Endothelial cell of umbilical vein (primary cell): ENCODE measurements around the gene STK40.

ENCODE experiments used
- EZH2 ChIP-seq: IDR thresholded peaks from 2 replicates; pipeline ENCODE4 v1.6.1; 2012; ENCODE audit warnings: borderline replicate concordance, low read depth, mild to moderate bottlenecking, moderate library complexity, low read length, inconsistent platforms; ENCODE audit not compliant: severe bottlenecking
- FOS ChIP-seq: IDR thresholded peaks from 2 replicates; pipeline ENCODE4 v1.6.1; 2011; ENCODE audit warnings: mild to moderate bottlenecking, low read length, moderate library complexity, borderline replicate concordance; ENCODE audit not compliant: insufficient read depth
- MYC ChIP-seq: IDR thresholded peaks from one replicate; pipeline ENCODE4 v1.6.1; 2011; ENCODE audit warnings: mild to moderate bottlenecking, low read depth, low read length
- POLR2AphosphoS5 ChIP-seq: IDR thresholded peaks from 2 replicates; pipeline ENCODE4 v1.6.1; 2012; ENCODE audit warnings: low read depth, mild to moderate bottlenecking, control low read depth, low read length, moderate library complexity; ENCODE audit not compliant: insufficient read depth
- TF ChIP-seq, protein P1 (sequence below), 2 donors: IDR thresholded peaks; 1 replicate in 1 of 2; 2 replicates in 1 of 2; pipeline ENCODE4 v1.5.1; 2011; ENCODE audit warnings: low read length in 2 of 2, mild to moderate bottlenecking in 2 of 2, moderate library complexity in 2 of 2, control low read depth in 1 of 2, inconsistent platforms in 1 of 2, low read depth in 1 of 2; ENCODE audit not compliant: insufficient read depth in 1 of 2; ENCODE audit errors: extremely low read depth in 1 of 2

DNA sequence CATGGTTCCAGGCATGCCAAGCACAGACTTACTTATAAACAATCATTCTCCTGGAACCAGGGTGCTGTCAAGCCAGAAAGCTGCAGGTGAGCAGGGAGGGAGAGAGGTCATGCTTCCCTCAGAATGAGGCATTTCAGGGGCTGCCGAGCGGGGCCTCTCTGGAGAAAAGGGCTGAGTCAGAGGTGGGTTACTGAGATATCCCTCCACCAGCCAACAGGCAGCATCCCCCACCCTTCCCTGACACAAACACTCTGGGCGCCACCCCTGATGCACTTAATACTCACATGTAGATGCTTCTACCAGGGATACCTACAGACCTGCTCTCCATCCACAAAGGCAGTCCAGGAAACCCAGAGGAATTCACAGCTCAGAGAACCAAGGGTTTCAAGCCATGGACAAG is 13.1 kb downstream of the STK40 start:
- TF ChIP-seq, protein P1, sequence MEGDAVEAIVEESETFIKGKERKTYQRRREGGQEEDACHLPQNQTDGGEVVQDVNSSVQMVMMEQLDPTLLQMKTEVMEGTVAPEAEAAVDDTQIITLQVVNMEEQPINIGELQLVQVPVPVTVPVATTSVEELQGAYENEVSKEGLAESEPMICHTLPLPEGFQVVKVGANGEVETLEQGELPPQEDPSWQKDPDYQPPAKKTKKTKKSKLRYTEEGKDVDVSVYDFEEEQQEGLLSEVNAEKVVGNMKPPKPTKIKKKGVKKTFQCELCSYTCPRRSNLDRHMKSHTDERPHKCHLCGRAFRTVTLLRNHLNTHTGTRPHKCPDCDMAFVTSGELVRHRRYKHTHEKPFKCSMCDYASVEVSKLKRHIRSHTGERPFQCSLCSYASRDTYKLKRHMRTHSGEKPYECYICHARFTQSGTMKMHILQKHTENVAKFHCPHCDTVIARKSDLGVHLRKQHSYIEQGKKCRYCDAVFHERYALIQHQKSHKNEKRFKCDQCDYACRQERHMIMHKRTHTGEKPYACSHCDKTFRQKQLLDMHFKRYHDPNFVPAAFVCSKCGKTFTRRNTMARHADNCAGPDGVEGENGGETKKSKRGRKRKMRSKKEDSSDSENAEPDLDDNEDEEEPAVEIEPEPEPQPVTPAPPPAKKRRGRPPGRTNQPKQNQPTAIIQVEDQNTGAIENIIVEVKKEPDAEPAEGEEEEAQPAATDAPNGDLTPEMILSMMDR (IDR thresholded peaks at IDR 0.05; ENCODE audit: extremely low read depth in 1 of 2, insufficient read depth in 1 of 2, low read depth in 1 of 2, low read length in 2 of 2), result no peak
- TF ChIP-seq FOS (no peak), MYC (no peak), POLR2AphosphoS5 (no peak), EZH2 (no peak)
